HG03342 (cell line): Measurements from ENCODE around the gene SMCO4.
"Not testable (repeated sequence)": the region's sequence is repeated elsewhere in the genome, so short reads cannot be mapped to it uniquely, and the experiment has no call there.

ENCODE experiments used
- ATAC-seq: cut with Tn5 transposase; IDR thresholded peaks from one replicate; pipeline ENCODE4 v1.9.1; 2021; ENCODE audit warnings: mild to moderate bottlenecking, moderate library complexity; ENCODE audit not compliant: unreplicated experiment

Gene SMCO4

DNA sequence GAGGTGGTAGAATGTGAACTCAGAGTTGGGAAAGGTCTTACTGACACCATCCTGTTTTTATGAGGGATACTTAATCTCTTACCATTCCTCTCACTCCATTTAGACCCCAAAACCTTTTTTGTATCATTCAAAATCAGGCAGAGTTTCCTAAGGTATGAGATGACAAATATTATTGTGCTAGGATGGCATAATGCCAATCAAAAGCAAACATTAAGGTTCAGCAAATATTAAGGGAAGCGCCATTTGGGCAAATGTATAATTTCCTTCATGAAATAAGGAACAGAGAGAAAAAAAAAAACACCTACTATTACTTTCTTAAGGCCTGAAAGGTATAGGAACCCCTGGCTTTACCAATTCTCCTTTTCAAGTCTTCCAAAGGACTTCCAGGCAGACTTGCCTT, 62.4 kb downstream of the SMCO4 start:
- no peak for ATAC-seq

DNA sequence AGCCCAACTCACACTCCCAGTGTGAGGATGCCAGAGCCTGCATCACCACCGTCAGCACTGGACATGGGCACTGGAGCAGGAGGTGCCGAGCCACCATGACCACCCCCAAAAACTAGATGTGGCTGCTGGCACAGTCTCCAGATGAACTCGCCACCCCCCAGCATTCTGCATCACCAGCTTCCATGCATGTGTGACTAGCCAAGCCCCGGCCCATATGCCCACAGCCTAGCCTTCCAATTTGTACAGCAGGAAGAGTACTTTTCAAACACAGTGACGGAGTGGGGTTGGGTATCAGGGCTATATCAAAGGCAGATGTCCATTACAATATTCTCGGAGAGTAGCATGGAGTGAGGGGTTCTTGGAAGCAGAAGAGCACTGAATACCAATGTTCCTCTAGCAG, 62.9 kb downstream of the SMCO4 start:
- no peak for ATAC-seq

- ATAC-seq: no peak
Observed at GRCh38 chr11:93478841-93479240, 64.3 kb downstream of the SMCO4 start.

DNA sequence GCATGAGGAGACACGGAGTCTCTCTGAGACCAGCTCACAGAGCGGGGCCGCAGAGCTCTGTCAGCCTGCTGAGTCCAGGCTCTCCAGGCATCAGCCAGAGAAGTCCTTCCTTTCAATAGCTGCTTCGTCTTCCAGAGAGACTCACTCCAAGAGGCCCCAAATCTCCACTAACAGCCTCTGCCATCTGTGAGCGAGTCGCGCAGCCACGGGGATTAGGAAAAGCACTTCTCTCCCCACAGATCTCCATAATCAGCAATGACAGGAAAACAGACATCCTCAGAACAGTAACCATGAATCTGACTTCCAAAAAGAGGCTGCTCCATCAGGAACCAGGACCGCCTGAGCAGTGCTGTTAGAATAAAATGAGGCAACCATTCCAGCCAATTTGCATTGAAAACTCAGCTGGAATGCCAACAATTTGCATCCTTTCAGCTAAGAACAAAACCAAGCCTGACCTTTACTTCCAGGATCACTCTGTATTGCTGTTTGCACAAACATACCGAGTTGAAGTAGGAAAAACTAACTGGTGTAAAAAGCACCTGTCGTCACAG, 65.4 kb downstream of the SMCO4 start:
- no peak for ATAC-seq

DNA sequence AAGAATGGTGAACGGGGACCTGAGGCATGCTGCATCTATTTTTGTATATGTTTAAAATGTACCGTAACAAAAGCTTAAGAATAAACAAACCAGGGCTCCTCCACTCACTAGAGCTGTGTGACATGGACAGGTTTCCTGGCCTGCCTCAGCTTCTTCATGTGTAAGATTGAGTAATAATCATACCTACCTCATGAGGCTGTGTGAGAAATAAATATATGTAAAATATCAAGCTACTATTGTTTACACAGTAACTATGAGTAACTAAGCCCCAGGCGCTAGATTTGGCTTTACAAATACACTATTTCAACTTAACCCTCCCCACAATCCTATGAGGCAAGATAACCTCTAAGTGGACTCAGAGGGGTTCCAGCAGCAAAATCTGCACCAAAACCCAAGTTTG, 66.4 kb downstream of the SMCO4 start:
- ATAC-seq: no peak

- no peak for ATAC-seq
Observed at GRCh38 chr11:93474123-93474522, 69.1 kb downstream of the SMCO4 start.

DNA sequence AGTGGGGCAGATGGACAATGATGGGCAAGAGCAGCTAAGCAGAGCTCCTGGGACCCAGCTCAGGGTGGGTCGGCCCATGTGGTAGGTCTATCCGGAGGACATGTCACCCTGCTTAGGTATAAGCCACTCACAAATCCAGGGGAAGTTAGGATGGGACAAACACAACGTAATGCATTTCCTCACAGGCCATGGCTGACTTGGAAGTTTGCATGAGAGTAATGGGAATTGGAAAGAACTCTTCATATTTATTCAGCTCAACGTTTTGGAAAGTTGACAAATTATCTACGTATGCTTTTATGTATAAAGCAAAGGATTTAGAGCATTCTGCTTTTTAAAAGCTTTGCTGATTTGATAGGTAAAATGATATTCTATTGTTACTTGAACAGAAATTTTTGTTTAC, 74.9 kb downstream of the SMCO4 start:
- no peak for ATAC-seq

GRCh38 chr11:93467054-93467453, 76.1 kb downstream of the SMCO4 start:
- no peak for ATAC-seq

DNA sequence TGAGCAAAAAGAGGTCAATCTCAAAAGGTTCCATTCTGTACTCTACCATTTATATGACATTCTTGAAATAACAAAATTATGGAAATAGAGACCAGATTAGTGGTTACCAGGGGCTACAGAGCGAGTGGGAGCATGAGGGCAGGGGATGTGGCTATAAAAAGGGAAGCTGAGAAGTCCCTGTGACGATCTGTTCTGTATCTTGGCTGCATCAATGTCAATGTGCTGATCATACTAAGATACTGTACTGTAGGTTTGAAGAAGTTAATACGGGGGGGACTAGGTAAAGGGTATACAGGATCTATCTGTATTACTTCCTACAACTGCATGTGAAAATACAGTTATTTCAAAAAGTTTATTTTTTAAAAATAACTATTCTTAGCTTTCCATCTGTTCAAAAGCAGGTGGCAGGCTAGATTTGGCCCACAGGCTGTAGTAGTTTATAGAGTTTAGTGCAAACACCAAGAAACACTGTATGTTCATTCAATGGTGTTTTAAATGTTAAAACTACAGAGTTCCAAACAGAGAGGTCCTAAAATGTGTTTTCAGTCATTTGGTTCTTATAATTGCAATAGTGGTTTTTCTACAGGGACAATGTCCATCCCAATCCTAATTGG, 78.2 kb downstream of the SMCO4 start:
- ATAC-seq: no peak

DNA sequence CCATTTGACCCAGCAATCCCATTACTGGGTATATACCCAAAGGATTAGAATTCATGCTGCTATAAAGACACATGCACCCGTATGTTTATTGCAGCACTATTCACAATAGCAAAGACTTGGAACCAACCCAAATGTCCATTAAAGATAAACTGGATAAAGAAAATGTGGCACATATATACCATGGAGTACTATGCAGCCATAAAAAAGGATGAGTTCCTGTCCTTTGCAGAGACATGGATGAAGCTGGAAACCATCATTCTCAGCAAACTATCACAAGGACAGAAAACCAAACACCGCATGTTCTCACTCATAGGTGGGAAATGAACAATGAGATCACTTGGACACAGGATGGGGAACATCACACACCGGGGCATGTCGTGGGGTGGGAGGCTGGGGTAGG, 79.5 kb downstream of the SMCO4 start:
- not testable (repeated sequence) for ATAC-seq

- no peak for ATAC-seq
Observed at GRCh38 chr11:93458286-93458685, 84.9 kb downstream of the SMCO4 start.

- no peak for ATAC-seq
Observed at GRCh38 chr11:93444617-93445073, 98.5 kb downstream of the SMCO4 start.

DNA sequence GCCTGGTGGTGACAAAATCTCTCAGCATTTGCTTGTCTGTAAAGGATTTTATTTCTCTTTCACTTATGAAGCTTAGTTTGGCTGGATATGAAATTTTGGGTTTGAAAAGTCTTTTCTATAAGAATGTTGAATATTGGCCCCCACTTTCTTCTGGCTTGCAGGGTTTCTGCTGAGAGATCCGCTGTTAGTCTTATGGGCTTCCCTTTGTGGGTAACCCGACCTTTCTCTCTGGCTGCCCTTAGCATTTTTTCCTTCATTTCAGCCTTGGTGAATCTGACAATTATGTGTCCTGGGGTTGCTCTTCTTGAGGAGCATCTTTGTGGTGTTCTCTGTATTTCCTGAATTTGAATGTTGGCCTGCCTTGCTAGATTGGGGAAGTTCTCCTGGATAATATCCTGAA, 100.0 kb downstream of the SMCO4 start:
- not testable (repeated sequence) for ATAC-seq

DNA sequence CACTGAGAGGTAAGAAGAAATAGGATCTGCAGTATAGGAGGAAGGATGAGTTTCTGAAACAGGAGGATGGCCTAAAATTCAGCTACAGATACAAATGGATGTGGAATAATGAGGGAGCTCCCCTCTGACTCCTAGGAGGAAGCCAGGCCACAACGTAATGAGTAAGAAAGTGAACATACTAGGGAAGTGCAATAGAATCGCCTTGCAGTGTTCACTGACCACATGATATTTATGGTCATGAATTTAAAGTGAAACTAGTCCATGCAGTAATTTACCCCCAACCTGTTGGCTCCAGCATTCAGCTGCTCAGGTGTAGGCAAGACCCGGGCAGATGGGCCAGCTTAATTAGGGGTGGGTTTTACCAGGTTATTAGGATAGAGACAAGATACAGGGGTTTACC, 110.9 kb downstream of the SMCO4 start:
- no peak for ATAC-seq
